HG02852 (cell line): ENCODE measurements around the gene DNAJB6.

Experiments used
- ATAC-seq: cut with Tn5 transposase; IDR thresholded peaks from one replicate; pipeline ENCODE4 v1.9.1; 2021; ENCODE audit warnings: mild to moderate bottlenecking, moderate library complexity; ENCODE audit not compliant: unreplicated experiment

DNAJB6 gene

GRCh38 chr7:157425137-157425731, 88.4 kb downstream of the DNAJB6 start:
- ATAC-seq, result no peak

- ATAC-seq, result no peak
Measured at GRCh38 chr7:157425761-157426160, 89.0 kb downstream of the DNAJB6 start.

- ATAC-seq, result no peak
Measured at GRCh38 chr7:157426463-157427301, 89.9 kb downstream of the DNAJB6 start.

- ATAC-seq, result no peak
Measured at GRCh38 chr7:157427811-157428553, 91.2 kb downstream of the DNAJB6 start.

GRCh38 chr7:157428554-157428945, 91.7 kb downstream of the DNAJB6 start:
- ATAC-seq, result no peak

GRCh38 chr7:157429001-157429679, 92.3 kb downstream of the DNAJB6 start:
- no peak for ATAC-seq

- ATAC-seq, result no peak
Measured at GRCh38 chr7:157429680-157430224, 92.9 kb downstream of the DNAJB6 start.

- ATAC-seq, result no peak
Measured at GRCh38 chr7:157430721-157431120, 93.9 kb downstream of the DNAJB6 start.

GRCh38 chr7:157431173-157431950, 94.6 kb downstream of the DNAJB6 start:
- no peak for ATAC-seq

- no peak for ATAC-seq
Measured at GRCh38 chr7:157431951-157432540, 95.2 kb downstream of the DNAJB6 start.

- no peak for ATAC-seq
Measured at GRCh38 chr7:157432541-157432956, 95.7 kb downstream of the DNAJB6 start.

- peak; percentile 46 for ATAC-seq
Measured at GRCh38 chr7:157432957-157433576, 96.3 kb downstream of the DNAJB6 start.

GRCh38 chr7:157433628-157434027, 96.8 kb downstream of the DNAJB6 start:
- ATAC-seq, result no peak

- no peak for ATAC-seq
Measured at GRCh38 chr7:157434231-157434630, 97.4 kb downstream of the DNAJB6 start.

GRCh38 chr7:157434701-157435100, 97.9 kb downstream of the DNAJB6 start:
- ATAC-seq, result no peak

- no peak for ATAC-seq
Measured at GRCh38 chr7:157436076-157436475, 99.3 kb downstream of the DNAJB6 start.

GRCh38 chr7:157436763-157437480, 100.1 kb downstream of the DNAJB6 start:
- ATAC-seq, result no peak

- ATAC-seq, result no peak
Measured at GRCh38 chr7:157437519-157438061, 100.8 kb downstream of the DNAJB6 start.
